Subcutaneous abdominal adipose tissue (tissue), 5 donors: Measurements from ENCODE around the gene CBFA2T2.
"Not testable (repeated sequence)": the region's sequence is repeated elsewhere in the genome, so short reads cannot be mapped to it uniquely, and the experiment has no call there.

Source experiments
- H3K27ac ChIP-seq: one replicate; pipeline ENCODE4 v1.7.0; 2013; ENCODE audit warnings: low read depth, mild to moderate bottlenecking, inconsistent platforms, low read length, moderate library complexity
- H3K27me3 ChIP-seq, 5 donors: one replicate each; pipeline ENCODE4 v1.7.0; 2013; ENCODE audit warnings: low read length in 5 of 5, inconsistent platforms in 1 of 5; ENCODE audit not compliant: control insufficient read depth in 5 of 5, insufficient read depth in 4 of 5
- H3K36me3 ChIP-seq, 5 donors: one replicate each; pipeline ENCODE4 v1.7.0; 2013; ENCODE audit warnings: low read length in 5 of 5; ENCODE audit not compliant: control insufficient read depth in 5 of 5, insufficient read depth in 5 of 5
- H3K4me1 ChIP-seq, 5 donors: one replicate each; pipeline ENCODE4 v1.7.0; 2013; ENCODE audit warnings: low read length in 5 of 5, mild to moderate bottlenecking in 3 of 5, moderate library complexity in 1 of 5; ENCODE audit not compliant: control insufficient read depth in 5 of 5, insufficient read depth in 5 of 5
- H3K4me3 ChIP-seq, 5 donors: one replicate each; pipeline ENCODE4 v1.7.0; 2013; ENCODE audit warnings: low read length in 5 of 5, low read depth in 1 of 5
- H3K9ac ChIP-seq, 5 donors: one replicate each; pipeline ENCODE4 v1.7.0; 2013; ENCODE audit warnings: low read length in 5 of 5, mild to moderate bottlenecking in 4 of 5, moderate library complexity in 3 of 5
- H3K9me3 ChIP-seq, 5 donors: one replicate each; pipeline ENCODE4 v1.7.0; 2013; ENCODE audit warnings: low read length in 5 of 5; ENCODE audit not compliant: control insufficient read depth in 5 of 5
- donor health status: healthy.
- donor health status: healthy.
- donor health status: healthy.
- donor health status: healthy.
- donor health status: healthy.

CBFA2T2 gene

GRCh38 chr20:33490023-33490933 lies at the start of gene CBFA2T2:
Gene CBFA2T2, plus strand, starts transcription at chr20:33490096. Its CDS starts 172 bp downstream, at chr20:33490268.
- Histone ChIP-seq H3K27me3 (no peaks in the 10 kb centered on the region), H3K27ac (peak within 1 kb of the TSS; percentile 84), H3K4me3 (peak within 1 kb of the TSS; percentile 75 to 94 (median 84)), H3K9ac (peak within 1 kb of the TSS; percentile 77 to 96 (median 94)), H3K4me1 (peaks cover 0 to 22% (median 12%) of the 10 kb centered on the region in 5 donors), H3K36me3 (no peaks in the 10 kb centered on the region), H3K9me3 (no peaks in the 10 kb centered on the region)

DNA sequence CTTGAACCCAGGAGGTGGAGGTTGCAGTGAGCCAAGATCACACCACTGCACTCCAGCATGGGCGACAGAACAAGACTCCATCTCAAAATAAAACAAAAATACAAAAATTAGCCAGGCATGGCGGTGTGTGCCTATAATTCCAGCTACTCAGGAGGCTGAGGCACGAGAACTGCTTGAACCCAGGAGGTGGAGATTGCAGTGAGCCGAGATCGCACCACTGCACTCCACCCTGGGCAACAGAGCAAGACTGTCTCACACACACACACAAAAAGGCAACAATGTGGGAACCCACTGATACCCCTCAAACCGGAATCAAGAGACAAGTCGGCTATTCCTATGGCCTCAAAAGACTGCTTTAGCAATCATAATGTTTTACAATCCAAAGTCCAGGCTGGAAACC lies 49.3 kb upstream of the CBFA2T2 start:
- not testable (repeated sequence) for H3K27ac ChIP-seq, H3K9me3 ChIP-seq, H3K4me3 ChIP-seq, H3K36me3 ChIP-seq, H3K9ac ChIP-seq, H3K27me3 ChIP-seq
- H3K4me1 ChIP-seq: peaks cover 4 to 45% (median 36%) of the 10 kb centered on the region in 5 donors

DNA sequence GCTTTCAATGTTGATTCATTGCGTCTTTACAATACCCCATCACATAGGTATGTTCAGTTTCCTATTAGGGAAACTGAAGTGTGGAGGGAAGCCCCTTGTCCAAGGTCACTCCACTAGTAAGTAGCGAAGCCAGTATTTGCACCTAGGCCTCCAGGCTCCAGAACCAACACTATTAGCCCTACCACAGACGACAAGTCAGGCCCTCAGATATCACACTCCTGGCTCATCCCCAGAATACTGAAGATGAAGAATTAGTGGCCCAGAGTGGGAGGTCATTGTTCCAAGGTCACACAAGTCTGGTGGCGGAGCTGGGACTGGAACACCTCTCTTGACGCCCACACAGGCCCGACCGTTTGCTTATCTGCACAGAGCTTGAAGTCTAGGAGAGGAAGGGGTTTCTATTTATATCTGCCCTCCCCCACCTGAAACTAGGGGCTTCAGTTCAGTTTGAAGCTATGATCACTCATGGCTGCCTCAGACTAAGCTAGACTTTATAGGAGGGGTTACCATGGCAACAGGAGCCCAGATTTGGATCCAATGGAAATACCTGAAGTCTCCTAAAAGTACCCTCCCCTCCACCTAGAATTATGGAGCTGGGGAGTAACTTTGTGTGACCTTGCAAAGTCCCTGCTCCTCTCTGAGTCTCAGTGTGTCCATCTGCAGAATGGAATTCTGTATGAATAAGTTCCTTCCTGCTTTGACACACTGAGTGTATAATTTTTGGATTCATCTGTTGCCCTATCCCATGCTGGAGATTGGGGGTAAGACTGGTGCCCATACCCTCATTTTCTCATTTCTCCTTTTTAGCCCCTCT lies 48.5 kb upstream of the CBFA2T2 start:
- no peak overlapping the region for H3K4me3 ChIP-seq
- H3K36me3 ChIP-seq: no peaks in the 10 kb centered on the region
- no peaks in the 10 kb centered on the region for H3K27me3 ChIP-seq
- peaks cover 4 to 51% (median 42%) of the 10 kb centered on the region in 5 donors for H3K4me1 ChIP-seq
- no peaks in the 10 kb centered on the region for H3K9me3 ChIP-seq
- H3K9ac ChIP-seq: no peak overlapping the region
- H3K27ac ChIP-seq: peak overlapping the region; percentile 25

DNA sequence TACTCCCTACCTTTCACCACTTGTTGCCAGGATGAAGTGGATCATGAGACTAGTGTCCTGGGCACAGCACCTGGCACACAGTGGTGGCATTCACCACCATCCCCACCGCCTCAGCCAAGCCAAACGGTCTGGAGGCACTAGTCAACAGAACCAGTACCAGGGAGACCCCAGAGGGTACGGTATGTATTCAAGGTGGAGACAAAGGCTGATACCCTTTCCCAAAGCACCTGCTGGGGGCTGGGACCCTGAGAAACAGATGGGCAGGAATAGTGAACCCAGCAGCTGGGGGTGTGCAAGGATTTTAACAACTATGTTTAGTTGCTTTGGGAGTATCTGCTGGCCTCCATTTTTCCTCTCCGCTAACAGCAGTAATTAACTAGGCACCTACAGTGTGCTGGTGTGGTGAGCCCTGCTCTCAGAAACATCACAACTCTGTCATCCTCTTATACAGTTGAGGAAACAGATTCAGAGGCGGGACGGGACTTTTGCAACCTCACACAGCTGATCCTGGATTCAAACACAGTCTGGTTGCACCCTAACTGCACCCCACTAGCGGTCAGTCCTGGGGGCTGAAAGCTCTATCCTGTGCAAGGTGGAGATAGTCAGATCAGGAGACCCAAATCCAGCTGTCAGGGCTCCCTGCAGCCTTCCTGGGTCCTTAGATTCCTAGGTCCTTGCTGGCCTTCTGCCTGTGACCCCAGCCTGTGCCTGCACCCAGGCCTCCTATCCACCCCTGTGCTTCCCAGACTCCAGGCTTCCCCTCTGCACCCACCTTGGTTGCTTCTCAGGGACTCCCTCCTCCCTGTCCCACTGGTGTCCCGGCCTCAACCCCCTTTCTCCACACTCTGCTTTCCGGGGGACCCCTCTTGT lies 47.5 kb upstream of the CBFA2T2 start:
- H3K9ac ChIP-seq: peak overlapping the region in 4 of 5 donors; percentile 58 to 77 (median 76)
- no peaks in the 10 kb centered on the region for H3K27me3 ChIP-seq
- peak overlapping the region; percentile 25 for H3K27ac ChIP-seq

GRCh38 chr20:33443006-33443511 lies 46.8 kb upstream of the CBFA2T2 start:
- H3K27me3 ChIP-seq: no peaks in the 10 kb centered on the region
- H3K9ac ChIP-seq: peak overlapping the region in 4 of 5 donors; percentile 58 to 77 (median 76)
- peak overlapping the region; percentile 63 to 92 (median 84) for H3K4me3 ChIP-seq
- H3K9me3 ChIP-seq: no peaks in the 10 kb centered on the region
- H3K27ac ChIP-seq: no peak overlapping the region
- no peaks in the 10 kb centered on the region for H3K36me3 ChIP-seq
- peaks cover 2 to 51% (median 37%) of the 10 kb centered on the region in 5 donors for H3K4me1 ChIP-seq

More for the DNA sequence above, 47.5 kb upstream of the CBFA2T2 start:
- H3K36me3 ChIP-seq: no peaks in the 10 kb centered on the region
- peak overlapping the region; percentile 63 to 92 (median 84) for H3K4me3 ChIP-seq
- no peaks in the 10 kb centered on the region for H3K9me3 ChIP-seq
- H3K4me1 ChIP-seq: peaks cover 4 to 55% (median 44%) of the 10 kb centered on the region in 5 donors

GRCh38 chr20:33443512-33444239 lies 46.2 kb upstream of the CBFA2T2 start, which contains the start of gene SNTA1:
Gene SNTA1, minus strand, starts transcription at chr20:33443763. Its CDS starts 143 bp downstream, at chr20:33443620.
- Histone ChIP-seq H3K4me3 (peak within 1 kb of the TSS; percentile 80 to 92 (median 87)), H3K4me1 (peaks cover 2 to 45% (median 33%) of the 10 kb centered on the region in 5 donors), H3K36me3 (no peaks in the 10 kb centered on the region), H3K9ac (peak within 1 kb of the TSS in 4 of 5 donors; percentile 58 to 77 (median 76)), H3K9me3 (peaks cover 0 to 4% (median 0%) of the 10 kb centered on the region in 5 donors), H3K27ac (no peak within 1 kb of the TSS), H3K27me3 (no peaks in the 10 kb centered on the region)

- no peak overlapping the region for H3K27ac ChIP-seq
- H3K4me3 ChIP-seq: peak overlapping the region in 4 of 5 donors; percentile 9 to 89 (median 86)
- peaks cover 0 to 4% (median 0%) of the 10 kb centered on the region in 5 donors for H3K9me3 ChIP-seq
- peak overlapping the region in 1 of 5 donors; percentile 30 for H3K9ac ChIP-seq
- no peaks in the 10 kb centered on the region for H3K27me3 ChIP-seq
- peaks cover 2 to 43% (median 33%) of the 10 kb centered on the region in 5 donors for H3K4me1 ChIP-seq
- H3K36me3 ChIP-seq: no peaks in the 10 kb centered on the region
These were observed 44.9 kb upstream of the CBFA2T2 start for GRCh38 chr20:33444797-33445560.

DNA sequence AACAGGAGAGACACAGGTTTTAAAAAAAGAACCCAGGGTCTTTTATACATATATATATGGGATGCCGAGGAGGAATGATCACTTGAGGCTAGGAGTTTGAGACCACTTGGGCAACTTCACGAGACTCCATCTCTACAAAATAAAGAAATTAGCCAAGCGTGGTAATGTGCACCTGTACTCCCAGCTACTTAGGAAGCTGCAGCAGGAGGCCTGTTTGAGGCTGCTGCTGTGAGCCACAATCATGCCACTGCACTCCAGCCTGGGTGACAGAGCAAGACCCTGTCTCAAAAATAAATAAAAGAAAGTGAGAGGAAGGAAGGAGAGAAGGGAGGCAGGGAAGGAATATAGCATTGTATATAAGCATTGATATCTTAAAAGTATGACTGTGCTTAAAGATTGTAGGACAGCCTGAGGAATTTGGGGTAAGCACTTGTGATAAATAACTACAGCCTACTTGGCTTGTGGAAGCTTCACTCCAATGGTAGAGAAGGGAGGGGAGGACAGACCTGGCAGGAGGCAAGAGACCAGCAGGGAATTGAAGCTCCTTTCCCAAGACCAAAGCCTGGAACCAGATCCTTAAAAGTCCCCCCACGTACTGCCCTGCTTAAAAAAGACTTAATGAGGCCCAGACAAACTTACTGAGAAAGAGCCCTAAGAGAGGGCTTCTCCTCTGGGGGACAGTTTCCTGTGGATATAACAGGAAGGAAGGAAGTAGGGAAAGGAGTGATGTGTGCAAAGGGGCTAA lies 43.8 kb upstream of the CBFA2T2 start:
- no peak overlapping the region for H3K4me3 ChIP-seq
- H3K9ac ChIP-seq: peak overlapping the region in 1 of 5 donors; percentile 39
- H3K27ac ChIP-seq: no peak overlapping the region
- H3K27me3 ChIP-seq: no peaks in the 10 kb centered on the region
- H3K4me1 ChIP-seq: peaks cover 2 to 43% (median 33%) of the 10 kb centered on the region in 5 donors
- H3K9me3 ChIP-seq: peaks cover 0 to 4% (median 0%) of the 10 kb centered on the region in 5 donors
- H3K36me3 ChIP-seq: no peaks in the 10 kb centered on the region
